Progenitor cell of endocrine pancreas (in vitro differentiated cells): ENCODE data around the gene SH3RF1. TPM values are rescaled to one million over a fixed set of nuclear protein-coding genes. Genes with fewer than 3 reads are reported as not detected.

ENCODE experiments used
- DNase-seq: peaks from one replicate; pipeline ENCODE4 v3.0.0; 2021; ENCODE audit warnings: low spot score; ENCODE audit not compliant: unreplicated experiment
- H3K27ac Mint-ChIP-seq: 2 replicates; pipeline ENCODE4 v1.8.0; 2021; ENCODE audit warnings: mild to moderate bottlenecking, moderate library complexity, mixed read lengths
- H3K27me3 Mint-ChIP-seq: 2 replicates; pipeline ENCODE4 v1.8.0; 2021; ENCODE audit warnings: mixed read lengths
- H3K36me3 Mint-ChIP-seq: 2 replicates; pipeline ENCODE4 v1.8.0; 2022; ENCODE audit warnings: mixed read lengths; ENCODE audit not compliant: insufficient read depth
- H3K4me1 Mint-ChIP-seq: 2 replicates; pipeline ENCODE4 v1.8.0; 2021; ENCODE audit warnings: low read depth, mixed read lengths
- H3K4me3 Mint-ChIP-seq: 2 replicates; pipeline ENCODE4 v1.8.0; 2021; ENCODE audit warnings: low read depth, mild to moderate bottlenecking, moderate library complexity, mixed read lengths
- H3K9me3 Mint-ChIP-seq: 2 replicates; pipeline ENCODE4 v1.8.0; 2021; ENCODE audit warnings: low read depth, mixed read lengths
- CTCF ChIP-seq: fragments of 200-600 bp; sonication (generic); IDR thresholded peaks from one replicate; pipeline ENCODE4 v1.5.0; 2021; ENCODE audit warnings: antibody characterized with exemption, mild to moderate bottlenecking; ENCODE audit not compliant: unreplicated experiment
- total RNA-seq: library from RNA; stranded (reverse); gene quantifications from 2 replicates; pipeline ENCODE4 v1.2.1, GENCODE V29; 2021

The SH3RF1 gene
- total RNA-seq, 1 donor from 2014 or later, result 31.1 TPM

- no peak overlapping the region for H3K4me3 Mint-ChIP-seq
- H3K9me3 Mint-ChIP-seq, result no peaks in the 10 kb centered on the region
- no peak overlapping the region for H3K27ac Mint-ChIP-seq
- no peak for TF ChIP-seq CTCF
- DNase-seq, result no peak
- no peaks in the 10 kb centered on the region for H3K27me3 Mint-ChIP-seq
- no peaks in the 10 kb centered on the region for H3K36me3 Mint-ChIP-seq
- peaks cover 6% of the 10 kb centered on the region for H3K4me1 Mint-ChIP-seq
Observed at GRCh38 chr4:169060391-169061091, 210.2 kb downstream of the SH3RF1 start.

GRCh38 chr4:169059306-169060211 lies 211.2 kb downstream of the SH3RF1 start:
- no peak for DNase-seq
- H3K27ac Mint-ChIP-seq, result no peak overlapping the region
- no peak for TF ChIP-seq CTCF
- no peaks in the 10 kb centered on the region for H3K27me3 Mint-ChIP-seq
- H3K9me3 Mint-ChIP-seq, result no peaks in the 10 kb centered on the region
- no peak overlapping the region for H3K4me3 Mint-ChIP-seq
- H3K36me3 Mint-ChIP-seq, result no peaks in the 10 kb centered on the region
- peaks cover 6% of the 10 kb centered on the region for H3K4me1 Mint-ChIP-seq

GRCh38 chr4:169058312-169058711 lies 212.4 kb downstream of the SH3RF1 start:
- no peak for TF ChIP-seq CTCF
- no peaks in the 10 kb centered on the region for H3K36me3 Mint-ChIP-seq
- no peak overlapping the region for H3K27ac Mint-ChIP-seq
- H3K27me3 Mint-ChIP-seq, result peaks cover 2% of the 10 kb centered on the region
- no peak overlapping the region for H3K4me3 Mint-ChIP-seq
- H3K4me1 Mint-ChIP-seq, result peaks cover 6% of the 10 kb centered on the region
- no peaks in the 10 kb centered on the region for H3K9me3 Mint-ChIP-seq
- DNase-seq, result no peak

- Mint-ChIP-seq H3K27ac (no peak overlapping the region), H3K4me1 (peaks cover 2% of the 10 kb centered on the region), H3K36me3 (no peaks in the 10 kb centered on the region), H3K4me3 (no peak overlapping the region), H3K9me3 (no peaks in the 10 kb centered on the region), H3K27me3 (peaks cover 6% of the 10 kb centered on the region)
- TF ChIP-seq CTCF, result no peak
- no peak for DNase-seq
Observed at GRCh38 chr4:169054879-169055278, 215.9 kb downstream of the SH3RF1 start.

- TF ChIP-seq CTCF, result no peak
- Mint-ChIP-seq H3K27me3 (peaks cover 6% of the 10 kb centered on the region), H3K4me3 (no peak overlapping the region), H3K4me1 (peaks cover 2% of the 10 kb centered on the region), H3K9me3 (no peaks in the 10 kb centered on the region), H3K27ac (no peak overlapping the region), H3K36me3 (no peaks in the 10 kb centered on the region)
- DNase-seq, result no peak
Observed at GRCh38 chr4:169052594-169052945, 218.2 kb downstream of the SH3RF1 start.
